Measurements from ENCODE around the gene SYCE3. TPM values are rescaled to one million over a fixed set of nuclear protein-coding genes. Genes with fewer than 3 reads are reported as not detected.

SYCE3 gene
- total RNA-seq, 2 experiments from 2014 or later, result 3.8 TPM

GRCh38 chr22:50606165-50606945 is 43.6 kb upstream of the SYCE3 start:
- CTCF ChIA-PET, result no interaction called here
- POLR2A ChIA-PET, result no interaction called here
- Mint-ChIP-seq H3K36me3 (ENCODE audit: low read depth) (no peaks in the 10 kb centered on the region), H3K9me3 (ENCODE audit: low read depth) (no peaks in the 10 kb centered on the region), H3K4me1 (peaks cover 3% of the 10 kb centered on the region), H3K27me3 (peaks cover 38% of the 10 kb centered on the region), H3K4me3 (no peak overlapping the region), H3K27ac (no peak overlapping the region)
- intact Hi-C loops (cut with DNase I, micrococcal nuclease), result no loop called here
- DNase-seq, result no peak
- peak; percentile 48 for ATAC-seq

GRCh38 chr22:50605613-50606074 is 42.9 kb upstream of the SYCE3 start:
- POLR2A ChIA-PET, result no interaction called here
- Mint-ChIP-seq H3K36me3 (ENCODE audit: low read depth) (no peaks in the 10 kb centered on the region), H3K27me3 (peaks cover 36% of the 10 kb centered on the region), H3K27ac (no peak overlapping the region), H3K9me3 (ENCODE audit: low read depth) (no peaks in the 10 kb centered on the region), H3K4me3 (no peak overlapping the region), H3K4me1 (peaks cover 3% of the 10 kb centered on the region)
- CTCF ChIA-PET, result no interaction called here
- no peak for DNase-seq
- intact Hi-C loops (cut with DNase I, micrococcal nuclease), result no loop called here
- ATAC-seq, result no peak

- H3K27me3 Mint-ChIP-seq, result peaks cover 36% of the 10 kb centered on the region
- ChIA-PET POLR2A (no interaction called here), CTCF (no interaction called here)
- no peak overlapping the region for H3K27ac Mint-ChIP-seq
- DNase-seq (no peak), ATAC-seq (no peak)
- H3K36me3 Mint-ChIP-seq (ENCODE audit: low read depth), result no peaks in the 10 kb centered on the region
- intact Hi-C loops (cut with DNase I, micrococcal nuclease), result no loop called here
- peaks cover 3% of the 10 kb centered on the region for H3K4me1 Mint-ChIP-seq
- no peaks in the 10 kb centered on the region for H3K9me3 Mint-ChIP-seq (ENCODE audit: low read depth)
- H3K4me3 Mint-ChIP-seq, result no peak overlapping the region
Observed at GRCh38 chr22:50605002-50605612, 42.4 kb upstream of the SYCE3 start.

- ChIA-PET CTCF (no interaction called here), POLR2A (no interaction called here)
- Mint-ChIP-seq H3K27ac (no peak overlapping the region), H3K36me3 (ENCODE audit: low read depth) (no peaks in the 10 kb centered on the region), H3K4me3 (no peak overlapping the region), H3K9me3 (ENCODE audit: low read depth) (no peaks in the 10 kb centered on the region), H3K4me1 (peaks cover 7% of the 10 kb centered on the region), H3K27me3 (peaks cover 42% of the 10 kb centered on the region)
- intact Hi-C loops (cut with DNase I, micrococcal nuclease), result no loop called here
- no peak for DNase-seq
- no peak for ATAC-seq
Observed at GRCh38 chr22:50604256-50605001, 41.7 kb upstream of the SYCE3 start.

- DNase-seq (no peak), ATAC-seq (no peak)
- Mint-ChIP-seq H3K9me3 (ENCODE audit: low read depth) (no peaks in the 10 kb centered on the region), H3K27me3 (peaks cover 42% of the 10 kb centered on the region), H3K27ac (no peak overlapping the region), H3K36me3 (ENCODE audit: low read depth) (no peaks in the 10 kb centered on the region), H3K4me1 (peaks cover 7% of the 10 kb centered on the region), H3K4me3 (no peak overlapping the region)
- POLR2A ChIA-PET, result no interaction called here
- CTCF ChIA-PET, result no interaction called here
- intact Hi-C loops (cut with DNase I, micrococcal nuclease), result no loop called here
Observed at GRCh38 chr22:50603511-50604255, 41.0 kb upstream of the SYCE3 start.

GRCh38 chr22:50602338-50602700 is 39.6 kb upstream of the SYCE3 start:
- no peaks in the 10 kb centered on the region for H3K9me3 Mint-ChIP-seq (ENCODE audit: low read depth)
- ChIA-PET CTCF (interaction anchor here (0.8 to 1.2 kb wide), 4 partner anchors 19 to 54 kb away, joined by 3 to 5 read pairs (median 4); partner anchors contain the start of genes CHKB and SYCE3), POLR2A (interaction anchor here (0.5 to 0.6 kb wide), 2 partner anchors 100 to 279 kb away, joined by 3 to 5 read pairs; no protein-coding TSS in a partner anchor)
- peak overlapping the region; percentile 49 for H3K4me3 Mint-ChIP-seq
- DNase-seq (no peak), ATAC-seq (no peak)
- H3K4me1 Mint-ChIP-seq, result peaks cover 7% of the 10 kb centered on the region
- no peak overlapping the region for H3K27ac Mint-ChIP-seq
- intact Hi-C loops (cut with DNase I, micrococcal nuclease), result no loop called here
- no peaks in the 10 kb centered on the region for H3K36me3 Mint-ChIP-seq (ENCODE audit: low read depth)
- peaks cover 36% of the 10 kb centered on the region for H3K27me3 Mint-ChIP-seq

GRCh38 chr22:50601669-50602337 is 39.1 kb upstream of the SYCE3 start:
- no peak for DNase-seq
- intact Hi-C loops (cut with DNase I, micrococcal nuclease), result no loop called here
- H3K27me3 Mint-ChIP-seq, result peaks cover 33% of the 10 kb centered on the region
- peak overlapping the region; percentile 49 for H3K4me3 Mint-ChIP-seq
- H3K9me3 Mint-ChIP-seq (ENCODE audit: low read depth), result no peaks in the 10 kb centered on the region
- H3K27ac Mint-ChIP-seq, result no peak overlapping the region
- no peaks in the 10 kb centered on the region for H3K36me3 Mint-ChIP-seq (ENCODE audit: low read depth)
- H3K4me1 Mint-ChIP-seq, result peaks cover 7% of the 10 kb centered on the region
- no peak for ATAC-seq
- ChIA-PET POLR2A (interaction anchor here (0.6 kb wide), 2 partner anchors 19 to 278 kb away, joined by 5 read pairs; no protein-coding TSS in a partner anchor), CTCF (interaction anchor here (0.8 to 1.2 kb wide), 4 partner anchors 19 to 54 kb away, joined by 3 to 5 read pairs (median 4); partner anchors contain the start of genes CHKB and SYCE3)

- no peak for DNase-seq
- intact Hi-C loops (cut with DNase I, micrococcal nuclease), result no loop called here
- H3K9me3 Mint-ChIP-seq (ENCODE audit: low read depth), result no peaks in the 10 kb centered on the region
- CTCF ChIA-PET, result interaction anchor here (0.8 to 1.2 kb wide), 4 partner anchors 18 to 53 kb away, joined by 3 to 5 read pairs (median 4); partner anchors contain the start of genes CHKB and SYCE3
- no peak for ATAC-seq
- no peak overlapping the region for H3K27ac Mint-ChIP-seq
- peak overlapping the region; percentile 49 for H3K4me3 Mint-ChIP-seq
- POLR2A ChIA-PET, result interaction anchor here (0.6 kb wide), 1 partner anchor 20 kb away, joined by 5 read pairs; no protein-coding TSS in a partner anchor
- H3K4me1 Mint-ChIP-seq, result peaks cover 7% of the 10 kb centered on the region
- no peaks in the 10 kb centered on the region for H3K36me3 Mint-ChIP-seq (ENCODE audit: low read depth)
- peaks cover 31% of the 10 kb centered on the region for H3K27me3 Mint-ChIP-seq
Observed at GRCh38 chr22:50600967-50601668, 38.4 kb upstream of the SYCE3 start.

GRCh38 chr22:50600538-50600937 is 37.8 kb upstream of the SYCE3 start, which contains the start of gene MAPK8IP2:
TSS of gene MAPK8IP2 (plus strand) at chr22:50600793. CDS start at chr22:50600819, 26 bp downstream.
- ChIA-PET CTCF (no interaction called here), POLR2A (no interaction called here)
- peaks cover 3% of the 10 kb centered on the region for H3K36me3 Mint-ChIP-seq (ENCODE audit: low read depth)
- DNase-seq, result peak; percentile 36
- intact Hi-C loops (cut with DNase I, micrococcal nuclease), result no loop called here
- ATAC-seq, result peak; percentile 37
- H3K4me3 Mint-ChIP-seq, result peak within 1 kb of the TSS; percentile 57
- peaks cover 30% of the 10 kb centered on the region for H3K27me3 Mint-ChIP-seq
- peaks cover 7% of the 10 kb centered on the region for H3K4me1 Mint-ChIP-seq
- H3K27ac Mint-ChIP-seq, result no peak within 1 kb of the TSS
- H3K9me3 Mint-ChIP-seq (ENCODE audit: low read depth), result no peaks in the 10 kb centered on the region

GRCh38 chr22:50599816-50600455 is 37.2 kb upstream of the SYCE3 start:
- H3K4me3 Mint-ChIP-seq, result peak overlapping the region; percentile 57
- CTCF ChIA-PET, result no interaction called here
- peak; percentile 80 for ATAC-seq

More at GRCh38 chr22:50599816-50600455, 37.2 kb upstream of the SYCE3 start:
- peaks cover 7% of the 10 kb centered on the region for H3K4me1 Mint-ChIP-seq
- DNase-seq, result peak; percentile 80
- intact Hi-C loops (cut with DNase I, micrococcal nuclease), result no loop called here
- H3K27ac Mint-ChIP-seq, result no peak overlapping the region
- no peaks in the 10 kb centered on the region for H3K9me3 Mint-ChIP-seq (ENCODE audit: low read depth)
- H3K27me3 Mint-ChIP-seq, result peaks cover 26% of the 10 kb centered on the region
- H3K36me3 Mint-ChIP-seq (ENCODE audit: low read depth), result peaks cover 3% of the 10 kb centered on the region
- POLR2A ChIA-PET, result interaction anchor here (0.6 kb wide), 1 partner anchor 30 kb away, joined by 3 read pairs; no protein-coding TSS in a partner anchor

All from activated CD4-positive, alpha-beta T cell treated with anti-CD3 and anti-CD28 coated beads for 36 hours (primary cell).